SJSA1 (cell line): ENCODE results near the gene NUP98. TPM values are rescaled to one million over a fixed set of nuclear protein-coding genes. Genes with fewer than 3 reads are reported as not detected.
"Not testable (repeated sequence)": the region's sequence is repeated elsewhere in the genome, so short reads cannot be mapped to it uniquely, and the experiment has no call there.

Source experiments
- DNase-seq, 2 experiments: peaks; one replicate each; pipeline ENCODE4 v3.0.0-alpha.2; 2015 to 2020; ENCODE audit warnings: low spot score in 2 of 2, low read depth in 1 of 2
- H3K27ac ChIP-seq: fragments of 250-450 bp; sonication (Bioruptor Pico); 2 replicates; pipeline ENCODE4 v1.5.1; 2020; ENCODE audit warnings: mild to moderate bottlenecking, moderate library complexity
- H3K27me3 ChIP-seq: fragments of 250-450 bp; sonication (Bioruptor Pico); replicated peaks from 2 replicates; pipeline ENCODE4 v1.5.1; 2020; ENCODE audit warnings: mild to moderate bottlenecking, moderate library complexity
- H3K36me3 ChIP-seq: fragments of 250-450 bp; sonication (Bioruptor Pico); 2 replicates; pipeline ENCODE4 v1.5.1; 2020; ENCODE audit warnings: mild to moderate bottlenecking
- H3K4me1 ChIP-seq: fragments of 250-450 bp; sonication (Bioruptor Pico); replicated peaks from 2 replicates; pipeline ENCODE4 v1.6.1; 2021; ENCODE audit warnings: mild to moderate bottlenecking
- H3K4me3 ChIP-seq: fragments of 250-450 bp; sonication (Bioruptor Pico); 2 replicates; pipeline ENCODE4 v1.5.1; 2020; ENCODE audit warnings: mild to moderate bottlenecking
- H3K9me3 ChIP-seq: fragments of 250-450 bp; sonication (Bioruptor Pico); replicated peaks from 2 replicates; pipeline ENCODE4 v1.5.1; 2020; ENCODE audit warnings: mild to moderate bottlenecking
- total RNA-seq: library from RNA; depleted of rRNA; stranded (reverse); fragments of >200 nt; shearing (Covaris generic); gene quantifications from 2 replicates; pipeline ENCODE4 v1.2.3, GENCODE V29; 2014

Gene NUP98
- total RNA-seq, 1 experiment from 2014 or later: 186 TPM

- not testable (repeated sequence) for H3K4me3 ChIP-seq, DNase-seq, H3K27me3 ChIP-seq, H3K9me3 ChIP-seq, H3K27ac ChIP-seq, H3K4me1 ChIP-seq
- peaks cover 100% of the 10 kb centered on the region for H3K36me3 ChIP-seq
Measured at GRCh38 chr11:3766836-3767235, 30.5 kb downstream of the NUP98 start.

GRCh38 chr11:3764266-3764665, 33.1 kb downstream of the NUP98 start:
- no peak for DNase-seq
- Histone ChIP-seq H3K4me3 (no peak overlapping the region), H3K27ac (no peak overlapping the region), H3K27me3 (no peaks in the 10 kb centered on the region), H3K9me3 (no peaks in the 10 kb centered on the region), H3K4me1 (no peaks in the 10 kb centered on the region), H3K36me3 (peaks cover 100% of the 10 kb centered on the region)

GRCh38 chr11:3755151-3755550, 42.2 kb downstream of the NUP98 start:
- peaks cover 95% of the 10 kb centered on the region for H3K36me3 ChIP-seq
- no peaks in the 10 kb centered on the region for H3K27me3 ChIP-seq
- no peak overlapping the region for H3K4me3 ChIP-seq
- H3K9me3 ChIP-seq: no peaks in the 10 kb centered on the region
- H3K4me1 ChIP-seq: no peaks in the 10 kb centered on the region
- no peak for DNase-seq
- no peak overlapping the region for H3K27ac ChIP-seq

- H3K36me3 ChIP-seq: peaks cover 92% of the 10 kb centered on the region
- H3K27me3 ChIP-seq: no peaks in the 10 kb centered on the region
- DNase-seq: no peak
- no peaks in the 10 kb centered on the region for H3K9me3 ChIP-seq
- no peak overlapping the region for H3K4me3 ChIP-seq
- no peaks in the 10 kb centered on the region for H3K4me1 ChIP-seq
- no peak overlapping the region for H3K27ac ChIP-seq
Measured at GRCh38 chr11:3753110-3753509, 44.2 kb downstream of the NUP98 start.

- Histone ChIP-seq H3K4me3 (no peak overlapping the region), H3K27me3 (no peaks in the 10 kb centered on the region), H3K9me3 (no peaks in the 10 kb centered on the region), H3K36me3 (peaks cover 95% of the 10 kb centered on the region), H3K27ac (no peak overlapping the region), H3K4me1 (no peaks in the 10 kb centered on the region)
- DNase-seq: no peak
Measured at GRCh38 chr11:3747704-3748103, 49.6 kb downstream of the NUP98 start.

- Histone ChIP-seq H3K4me1 (no peaks in the 10 kb centered on the region), H3K27me3 (no peaks in the 10 kb centered on the region), H3K27ac (no peak overlapping the region), H3K4me3 (no peak overlapping the region), H3K36me3 (peaks cover 93% of the 10 kb centered on the region), H3K9me3 (no peaks in the 10 kb centered on the region)
- no peak for DNase-seq
Measured at GRCh38 chr11:3745161-3745560, 52.2 kb downstream of the NUP98 start.

- DNase-seq: no peak
- Histone ChIP-seq H3K9me3 (no peaks in the 10 kb centered on the region), H3K36me3 (peaks cover 94% of the 10 kb centered on the region)
Measured at GRCh38 chr11:3738723-3739122, 58.6 kb downstream of the NUP98 start.

GRCh38 chr11:3738241-3738640, 59.1 kb downstream of the NUP98 start:
- H3K27me3 ChIP-seq: no peaks in the 10 kb centered on the region
- no peak overlapping the region for H3K4me3 ChIP-seq
- DNase-seq: no peak
- H3K36me3 ChIP-seq: peaks cover 94% of the 10 kb centered on the region
- H3K27ac ChIP-seq: no peak overlapping the region
- no peaks in the 10 kb centered on the region for H3K9me3 ChIP-seq
- H3K4me1 ChIP-seq: no peaks in the 10 kb centered on the region

More at GRCh38 chr11:3738723-3739122, 58.6 kb downstream of the NUP98 start:
- H3K27ac ChIP-seq: no peak overlapping the region
- no peaks in the 10 kb centered on the region for H3K4me1 ChIP-seq
- H3K27me3 ChIP-seq: no peaks in the 10 kb centered on the region
- no peak overlapping the region for H3K4me3 ChIP-seq

GRCh38 chr11:3737386-3737933, 59.9 kb downstream of the NUP98 start:
- Histone ChIP-seq H3K9me3 (no peaks in the 10 kb centered on the region), H3K4me3 (no peak overlapping the region), H3K27ac (no peak overlapping the region), H3K4me1 (no peaks in the 10 kb centered on the region), H3K27me3 (no peaks in the 10 kb centered on the region), H3K36me3 (peaks cover 94% of the 10 kb centered on the region)
- no peak for DNase-seq

- Histone ChIP-seq H3K27me3 (no peaks in the 10 kb centered on the region), H3K27ac (no peak overlapping the region), H3K36me3 (peaks cover 94% of the 10 kb centered on the region), H3K9me3 (no peaks in the 10 kb centered on the region), H3K4me1 (no peaks in the 10 kb centered on the region), H3K4me3 (no peak overlapping the region)
- no peak for DNase-seq
Measured at GRCh38 chr11:3736816-3737215, 60.5 kb downstream of the NUP98 start.

- no peaks in the 10 kb centered on the region for H3K4me1 ChIP-seq
- no peaks in the 10 kb centered on the region for H3K9me3 ChIP-seq
- peaks cover 94% of the 10 kb centered on the region for H3K36me3 ChIP-seq
- H3K27me3 ChIP-seq: no peaks in the 10 kb centered on the region
- H3K4me3 ChIP-seq: no peak overlapping the region
- DNase-seq: no peak
- no peak overlapping the region for H3K27ac ChIP-seq
Measured at GRCh38 chr11:3735827-3736226, 61.5 kb downstream of the NUP98 start.

GRCh38 chr11:3732671-3733436, 64.5 kb downstream of the NUP98 start:
- no peaks in the 10 kb centered on the region for H3K4me1 ChIP-seq

GRCh38 chr11:3723014-3723708, 74.2 kb downstream of the NUP98 start:
- no peaks in the 10 kb centered on the region for H3K9me3 ChIP-seq
- H3K27me3 ChIP-seq: no peaks in the 10 kb centered on the region
- peak; percentile 84 to 91 for DNase-seq
- H3K36me3 ChIP-seq: peaks cover 95% of the 10 kb centered on the region
- H3K27ac ChIP-seq: peak overlapping the region; percentile 66
- peaks cover 11% of the 10 kb centered on the region for H3K4me1 ChIP-seq
- no peak overlapping the region for H3K4me3 ChIP-seq

More at GRCh38 chr11:3732671-3733436, 64.5 kb downstream of the NUP98 start:
- Histone ChIP-seq H3K9me3 (no peaks in the 10 kb centered on the region), H3K4me3 (no peak overlapping the region), H3K27ac (no peak overlapping the region), H3K27me3 (no peaks in the 10 kb centered on the region), H3K36me3 (peaks cover 95% of the 10 kb centered on the region)
- DNase-seq: no peak

- Histone ChIP-seq H3K36me3 (peaks cover 95% of the 10 kb centered on the region), H3K27me3 (no peaks in the 10 kb centered on the region), H3K4me1 (peaks cover 11% of the 10 kb centered on the region), H3K27ac (peak overlapping the region; percentile 66), H3K4me3 (no peak overlapping the region), H3K9me3 (no peaks in the 10 kb centered on the region)
- DNase-seq: no peak
Measured at GRCh38 chr11:3722100-3722499, 75.3 kb downstream of the NUP98 start.
